GM12891 (cell line): ENCODE results near the gene DOLK.

Source experiments
- POLR2A ChIP-seq: IDR thresholded peaks from 2 replicates; pipeline ENCODE4 v1.6.1; 2011; ENCODE audit warnings: low read depth, low read length, control low read depth
- POLR2AphosphoS5 ChIP-seq: IDR thresholded peaks from 2 replicates; pipeline ENCODE4 v1.6.1; 2011; ENCODE audit warnings: low read depth, low read length, control low read depth

- no peak for TF ChIP-seq POLR2A
- no peak for TF ChIP-seq POLR2AphosphoS5
Measured at GRCh38 chr9:128927731-128928411, 19.5 kb downstream of the DOLK start.
